BJ (cell line): ENCODE measurements around the gene AGER. TPM values are rescaled to one million over a fixed set of nuclear protein-coding genes. Genes with fewer than 3 reads are reported as not detected.

Experiments
- CTCF ChIA-PET: fragments of 350-600 bp; formaldehyde crosslinking; extraction: SDS; loops from one replicate; lab custom pipeline; 2021; ENCODE audit warnings: antibody characterized with exemption, inconsistent platforms; lab: Yijun Ruan, JAX
- POLR2A ChIA-PET: fragments of 300-600 bp; sonication (Branson Sonifier 250); formaldehyde crosslinking; extraction: SDS; loops from one replicate; lab custom pipeline; 2021; ENCODE audit warnings: antibody characterized with exemption; lab: Charles Lee
- DNase-seq: peaks from one replicate; pipeline ENCODE4 v3.0.0-alpha.2; 2011; ENCODE audit warnings: low read depth
- H3K27me3 ChIP-seq: 2 replicates; pipeline ENCODE4 v1.6.0; 2011; ENCODE audit warnings: low read length; ENCODE audit not compliant: control insufficient read depth, insufficient read depth
- H3K36me3 ChIP-seq: 2 replicates; pipeline ENCODE4 v1.5.1; 2011; ENCODE audit warnings: low read length; ENCODE audit not compliant: control insufficient read depth, insufficient read depth
- H3K4me3 ChIP-seq: 2 replicates; pipeline ENCODE4 v1.5.1; 2011; ENCODE audit warnings: low read depth, mild to moderate bottlenecking, control low read depth, low read length
- polyA plus RNA-seq: library from polyadenylated mRNA; depleted of rRNA; stranded (reverse); fragments of >200 nt; gene quantifications from 2 replicates; pipeline ENCODE4 v1.2.3, GENCODE V29; 2011; rRNA removed
- small RNA-seq: library from RNA; depleted of rRNA; stranded (forward); fragments of <200 nt; gene quantifications from one replicate; pipeline ENCODE3, GENCODE V24; 2012; ENCODE audit warnings: low replicate concordance, low read depth; ENCODE audit not compliant: insufficient read length
- TF ChIP-seq, protein P1 (sequence below): IDR thresholded peaks from 2 replicates; pipeline ENCODE4 v1.5.1; 2011; ENCODE audit warnings: low read depth, mild to moderate bottlenecking, control low read depth, inconsistent platforms, low read length, moderate library complexity; ENCODE audit not compliant: insufficient read depth

AGER gene
- polyA plus RNA-seq, 1 experiment, result 2.6 TPM

DNA sequence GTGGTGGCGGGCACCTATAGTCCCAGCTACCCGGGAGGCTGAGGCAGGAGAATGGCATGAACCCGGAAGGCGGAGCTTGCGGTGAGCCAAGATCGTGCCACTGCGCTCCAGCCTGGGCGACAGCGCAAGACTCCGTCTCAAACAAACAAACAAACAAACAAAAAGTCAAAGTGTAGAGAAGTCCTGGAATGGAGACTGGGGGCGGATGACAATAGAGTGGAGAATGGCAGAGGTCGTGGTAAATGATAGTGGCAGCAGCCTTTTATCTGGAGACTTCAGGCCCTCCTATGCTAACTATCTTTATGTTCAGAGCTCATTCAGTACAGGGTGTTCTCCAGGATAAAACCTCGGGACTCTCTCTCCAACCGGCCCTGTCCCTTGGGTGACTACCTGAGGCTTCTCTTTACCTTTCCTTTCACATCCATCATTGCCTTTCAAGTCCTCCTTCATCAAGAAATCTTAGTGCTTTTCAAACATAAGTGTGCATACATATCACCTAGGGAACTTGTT lies 52.6 kb downstream of the AGER start:
- no peaks in the 10 kb centered on the region for H3K36me3 ChIP-seq
- DNase-seq, result no peak
- TF ChIP-seq, protein P1, sequence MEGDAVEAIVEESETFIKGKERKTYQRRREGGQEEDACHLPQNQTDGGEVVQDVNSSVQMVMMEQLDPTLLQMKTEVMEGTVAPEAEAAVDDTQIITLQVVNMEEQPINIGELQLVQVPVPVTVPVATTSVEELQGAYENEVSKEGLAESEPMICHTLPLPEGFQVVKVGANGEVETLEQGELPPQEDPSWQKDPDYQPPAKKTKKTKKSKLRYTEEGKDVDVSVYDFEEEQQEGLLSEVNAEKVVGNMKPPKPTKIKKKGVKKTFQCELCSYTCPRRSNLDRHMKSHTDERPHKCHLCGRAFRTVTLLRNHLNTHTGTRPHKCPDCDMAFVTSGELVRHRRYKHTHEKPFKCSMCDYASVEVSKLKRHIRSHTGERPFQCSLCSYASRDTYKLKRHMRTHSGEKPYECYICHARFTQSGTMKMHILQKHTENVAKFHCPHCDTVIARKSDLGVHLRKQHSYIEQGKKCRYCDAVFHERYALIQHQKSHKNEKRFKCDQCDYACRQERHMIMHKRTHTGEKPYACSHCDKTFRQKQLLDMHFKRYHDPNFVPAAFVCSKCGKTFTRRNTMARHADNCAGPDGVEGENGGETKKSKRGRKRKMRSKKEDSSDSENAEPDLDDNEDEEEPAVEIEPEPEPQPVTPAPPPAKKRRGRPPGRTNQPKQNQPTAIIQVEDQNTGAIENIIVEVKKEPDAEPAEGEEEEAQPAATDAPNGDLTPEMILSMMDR, result no peak
- ChIA-PET POLR2A (no interaction called here), CTCF (interaction anchor here (5.0 kb wide), 1 partner anchor 13 kb away, joined by 51 read pairs; no protein-coding TSS in a partner anchor)
- no peak overlapping the region for H3K4me3 ChIP-seq
- no peaks in the 10 kb centered on the region for H3K27me3 ChIP-seq

Small RNA genes within 50 kb of the gene (small RNA-seq; reads per million reads assigned to genes)
- gene AL662884.1 (not detected), gene MIR6833 (not detected)

Other genes with a start within 250 kb of the AGER start
- 6.7 and 7.6 TPM in 2 replicates for gene CFB, start 238.2 kb downstream of the AGER start, polyA plus RNA-seq
- 69.6 and 70.5 TPM in 2 replicates for gene NELFE, start 225.3 kb downstream of the AGER start, polyA plus RNA-seq
- gene SKIC2, start 225.1 kb downstream of the AGER start, polyA plus RNA-seq, result 17.7 and 37.3 TPM in 2 replicates
- 18.2 and 28.1 TPM in 2 replicates for gene DXO, start 212.1 kb downstream of the AGER start, polyA plus RNA-seq
- 5.9 and 9.7 TPM in 2 replicates for gene C4A, start 202.2 kb downstream of the AGER start, polyA plus RNA-seq
- 9.2 and 14.4 TPM in 2 replicates for gene C4B, start 169.5 kb downstream of the AGER start, polyA plus RNA-seq
- 0.11 and 0.29 TPM in 2 replicates for gene CYP21A2, start 145.8 kb downstream of the AGER start, polyA plus RNA-seq
- 0.58 and 0.60 TPM in 2 replicates for gene TNXB, start 74.9 kb downstream of the AGER start, polyA plus RNA-seq
- 46.5 and 69.2 TPM in 2 replicates for gene ATF6B, start 56.0 kb downstream of the AGER start, polyA plus RNA-seq
- 5.3 and 5.6 TPM in 2 replicates for gene FKBPL, start 54.0 kb downstream of the AGER start, polyA plus RNA-seq
- gene PRRT1, start 32.3 kb downstream of the AGER start, polyA plus RNA-seq, result 0.77 and 0.78 TPM in 2 replicates
- gene PPT2, start 30.1 kb downstream of the AGER start, polyA plus RNA-seq, result 24.2 and 31.9 TPM in 2 replicates
- 3.7 and 4.0 TPM in 2 replicates for gene EGFL8, start 19.7 kb downstream of the AGER start, polyA plus RNA-seq
- 117 and 158 TPM in 2 replicates for gene AGPAT1, start 8.2 kb downstream of the AGER start, polyA plus RNA-seq
- 40.2 and 44.4 TPM in 2 replicates for gene RNF5, start 5.8 kb downstream of the AGER start, polyA plus RNA-seq
- gene PBX2, start 5.9 kb upstream of the AGER start, polyA plus RNA-seq, result 59.5 and 73.5 TPM in 2 replicates
- gene GPSM3, start 8.4 kb upstream of the AGER start, polyA plus RNA-seq, result 9.8 and 13.3 TPM in 2 replicates
- 0.40 and 0.42 TPM in 2 replicates for gene NOTCH4, start 39.8 kb upstream of the AGER start, polyA plus RNA-seq
- gene TSBP1, start 187.7 kb upstream of the AGER start, polyA plus RNA-seq, result not detected in 2 replicates
- not detected in 2 replicates for gene BTNL2, start 222.9 kb upstream of the AGER start, polyA plus RNA-seq